Hematopoietic multipotent progenitor cell (in vitro differentiated cells): Measurements from ENCODE around the gene ZNF19. TPM values are rescaled to one million over a fixed set of nuclear protein-coding genes. Genes with fewer than 3 reads are reported as not detected.

ENCODE experiments used
- DNase-seq, 3 donors: peaks; one replicate each; pipeline ENCODE4 v3.0.0-alpha.2; 2011 to 2015; ENCODE audit warnings: low read depth in 2 of 3, low spot score in 2 of 3
- total RNA-seq: library from RNA; depleted of rRNA; stranded (reverse); fragments of >200 nt; gene quantifications from one replicate; pipeline ENCODE4 v1.2.3, GENCODE V29; 2012

The ZNF19 gene
- total RNA-seq, 1 donor = 3.5 TPM

DNA sequence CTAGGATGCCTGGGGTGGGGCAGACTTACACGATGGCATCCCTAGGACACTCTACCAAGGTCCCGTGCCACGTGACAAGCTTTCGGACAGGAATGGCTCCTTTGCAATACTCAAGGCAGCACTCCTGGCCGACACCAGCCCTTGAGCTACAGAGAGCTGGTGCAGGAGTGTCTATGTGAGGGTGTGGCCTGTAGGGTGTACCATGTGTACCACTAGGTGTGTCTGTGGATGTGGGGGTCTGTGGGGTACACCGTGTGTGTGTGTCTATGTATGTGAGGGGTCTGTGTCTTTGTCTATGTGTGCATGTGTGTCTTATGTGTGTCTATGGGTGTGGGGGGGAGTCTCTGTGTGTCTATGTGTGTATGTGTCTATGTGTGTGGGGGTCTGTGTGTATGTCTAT is 45.4 kb downstream of the ZNF19 start:
- DNase-seq = no peak

DNA sequence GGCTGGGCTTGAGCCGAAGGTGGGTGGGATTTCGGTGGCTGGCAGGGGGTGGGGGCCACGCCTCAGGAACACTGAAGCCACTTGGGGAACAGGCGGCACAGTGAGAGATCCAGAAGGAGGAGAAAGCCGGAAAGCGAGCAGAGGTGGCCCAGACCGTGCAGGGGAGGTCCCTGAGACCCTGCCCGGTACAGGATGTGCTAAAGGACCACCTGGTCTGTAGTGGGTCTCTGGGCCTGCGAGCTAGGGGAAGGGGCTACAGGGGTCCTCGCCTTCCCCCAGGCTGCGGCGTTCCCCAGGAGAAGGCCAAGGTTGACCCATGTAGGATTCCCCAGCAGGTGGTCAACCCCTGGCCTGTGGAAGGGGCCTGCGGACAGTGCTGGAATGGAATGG is 47.1 kb downstream of the ZNF19 start, which contains the start of gene TLE7:
Gene TLE7 (minus strand): TSS at position 4 of the 390 bp plus-strand sequence. CDS start 8,730 bp downstream, outside the sequence.
- no peak for DNase-seq

DNA sequence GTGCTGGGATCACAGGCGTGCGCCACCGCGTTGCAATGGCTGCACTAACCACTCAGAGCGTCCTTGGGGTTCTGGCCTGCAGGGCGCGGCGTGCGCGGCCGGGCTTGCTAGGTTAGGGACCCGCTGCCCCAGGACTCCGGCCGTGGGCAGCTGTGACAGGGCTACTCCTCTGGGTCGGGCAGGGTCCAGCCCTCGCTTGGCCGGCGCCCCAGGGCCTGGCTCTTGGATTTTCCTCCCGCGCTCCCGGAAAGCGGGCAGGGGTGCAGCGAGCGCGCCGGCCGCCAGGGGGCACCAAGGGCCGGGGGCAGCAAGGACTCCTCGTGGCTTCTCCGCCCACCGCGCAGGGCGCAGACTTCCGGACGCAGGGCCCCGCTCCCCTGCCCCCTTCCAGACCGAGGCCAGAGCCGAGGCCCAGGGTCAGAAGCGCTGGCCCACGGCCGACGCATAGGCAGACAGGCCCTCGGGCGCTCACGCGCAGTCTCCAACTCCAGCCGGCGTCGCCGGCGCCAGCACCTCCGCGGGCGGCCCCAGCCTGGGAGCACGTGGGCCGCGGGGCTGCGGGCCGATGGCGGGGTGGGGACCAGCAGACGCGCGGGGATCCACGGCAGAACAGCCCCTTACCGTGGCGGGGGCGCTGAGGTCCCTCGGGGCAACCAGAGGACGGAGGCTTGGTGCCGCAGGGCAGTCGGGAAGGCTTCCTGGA is 47.6 kb downstream of the ZNF19 start:
- DNase-seq = no peak

DNA sequence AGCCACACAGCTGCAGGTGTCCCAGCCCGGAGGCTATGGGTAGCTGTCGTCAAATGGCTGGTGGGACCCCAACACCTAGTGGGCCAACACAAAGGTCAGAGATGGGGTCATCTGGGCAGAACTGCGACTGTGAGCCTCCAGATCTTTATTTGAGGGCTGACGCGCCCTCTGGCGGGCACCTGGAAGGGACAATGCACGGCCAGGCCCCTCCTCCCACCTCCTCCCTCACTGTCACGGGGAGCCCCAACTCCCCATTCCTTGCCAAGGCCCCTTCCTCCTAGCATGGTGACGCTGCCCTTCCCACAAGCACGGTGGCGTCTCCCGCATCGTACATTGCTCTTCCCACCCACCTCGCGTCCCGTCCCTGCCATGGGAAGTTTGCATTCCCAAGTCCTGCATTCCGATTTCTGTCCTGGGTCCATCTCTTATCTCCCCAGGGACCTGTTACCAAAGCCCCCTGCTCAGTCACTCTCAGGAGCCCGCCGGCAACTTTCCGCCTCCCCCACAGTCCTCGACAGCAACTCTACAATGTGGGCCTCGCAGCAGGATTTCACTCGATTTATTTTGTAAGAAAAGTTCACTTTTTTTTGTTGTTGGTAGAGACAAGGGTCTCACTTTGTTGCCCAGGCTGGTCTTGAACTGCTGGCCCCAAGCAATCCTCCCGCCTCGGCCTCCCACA is 48.3 kb downstream of the ZNF19 start:
- DNase-seq = no peak

DNA sequence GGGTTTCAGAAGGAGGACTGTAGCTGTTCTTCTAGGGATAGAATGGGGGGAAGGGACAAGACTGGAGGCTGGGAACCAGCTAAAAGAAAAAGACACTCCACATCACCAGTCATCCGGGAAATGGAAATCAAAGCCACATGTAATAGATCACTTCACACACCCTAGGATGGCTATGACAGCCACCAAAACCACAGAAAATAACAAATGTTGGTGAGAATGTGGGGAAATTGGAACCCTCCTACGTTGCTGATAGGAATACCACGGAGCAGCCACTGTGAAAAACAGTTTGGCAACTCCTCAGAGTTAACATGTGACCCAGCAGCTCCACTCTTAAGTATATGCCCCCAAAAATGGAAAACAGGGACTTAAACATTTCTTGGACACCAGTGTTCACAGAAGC is 49.6 kb downstream of the ZNF19 start:
- DNase-seq = no peak

DNA sequence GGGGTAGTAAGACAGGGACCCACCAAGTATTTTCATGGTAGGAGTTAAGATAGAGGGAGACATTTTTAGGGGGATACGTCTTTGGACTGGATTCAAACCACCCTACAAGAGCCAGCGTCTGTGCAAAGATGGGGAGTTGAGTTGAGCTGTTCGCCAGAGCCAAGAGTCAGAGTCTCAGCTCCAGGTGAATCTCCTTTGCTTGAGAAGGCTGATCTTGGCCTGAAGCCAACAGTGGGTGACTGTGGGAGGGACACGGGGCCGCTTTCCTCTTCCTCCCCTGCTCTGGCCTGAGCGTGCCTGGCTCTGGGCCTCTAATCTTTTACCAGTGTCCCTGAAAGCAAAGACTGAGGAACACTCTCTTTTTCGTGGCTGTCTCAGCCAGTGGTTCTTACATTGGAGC is 52.7 kb downstream of the ZNF19 start:
- DNase-seq = no peak

DNA sequence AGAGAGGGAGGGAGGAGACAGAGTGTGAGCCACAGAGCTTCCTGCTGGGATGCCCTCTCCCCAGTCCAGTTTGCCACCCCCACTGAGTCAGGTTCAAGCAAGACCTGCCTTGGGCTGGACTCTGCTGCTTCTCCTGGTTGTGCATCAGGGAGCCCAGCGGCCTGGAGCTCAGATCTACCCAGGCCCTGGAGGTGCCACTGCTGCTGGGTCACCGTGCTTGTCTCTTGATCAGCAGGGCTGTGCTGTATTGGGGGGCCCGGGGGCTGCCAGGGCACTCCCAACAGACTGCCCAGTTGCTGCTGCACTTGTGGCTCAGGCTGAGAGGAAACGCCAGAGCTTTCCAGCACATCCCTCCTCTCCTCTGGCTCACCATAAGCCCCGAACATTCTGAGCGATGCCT is 56.2 kb downstream of the ZNF19 start:
- DNase-seq = no peak

DNA sequence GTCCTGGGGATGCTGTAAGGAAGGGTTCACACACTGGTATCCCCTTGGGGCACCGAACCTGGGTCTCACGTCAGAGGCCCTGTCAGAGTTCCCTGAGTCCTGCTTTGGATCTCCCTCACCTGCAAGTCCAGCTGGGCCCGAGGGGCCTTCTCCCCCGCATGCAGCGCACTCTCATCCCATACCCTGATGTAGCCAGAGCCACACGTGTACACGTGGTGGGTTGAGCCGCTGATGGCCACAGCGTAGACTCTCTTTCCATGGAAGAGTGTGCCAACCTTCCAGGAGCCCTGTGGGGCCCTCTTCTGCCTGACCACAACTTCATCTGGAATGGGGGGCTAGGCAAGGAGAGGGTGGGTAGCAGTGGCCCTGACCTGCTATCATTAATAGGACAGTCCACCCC is 57.1 kb downstream of the ZNF19 start:
- no peak for DNase-seq

DNA sequence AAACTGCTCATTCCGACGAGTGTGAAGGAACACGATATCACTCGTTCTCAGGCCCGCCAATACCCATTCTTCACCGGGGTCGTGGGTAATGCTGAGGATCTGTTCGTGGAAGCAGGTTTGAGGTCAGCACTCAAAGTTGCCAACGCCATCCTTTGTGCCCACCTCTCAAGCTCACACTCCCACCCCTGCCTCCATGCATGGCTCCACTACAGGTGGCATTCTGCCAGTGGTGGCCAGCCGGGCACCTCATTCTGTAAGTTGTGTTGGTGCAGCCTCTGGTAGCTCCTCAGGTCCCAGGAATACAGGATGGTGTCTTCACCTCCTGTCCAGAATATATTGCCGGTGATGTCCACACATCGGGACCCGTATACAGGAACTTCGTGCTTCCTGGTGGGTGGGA is 57.9 kb downstream of the ZNF19 start:
- DNase-seq = no peak

DNA sequence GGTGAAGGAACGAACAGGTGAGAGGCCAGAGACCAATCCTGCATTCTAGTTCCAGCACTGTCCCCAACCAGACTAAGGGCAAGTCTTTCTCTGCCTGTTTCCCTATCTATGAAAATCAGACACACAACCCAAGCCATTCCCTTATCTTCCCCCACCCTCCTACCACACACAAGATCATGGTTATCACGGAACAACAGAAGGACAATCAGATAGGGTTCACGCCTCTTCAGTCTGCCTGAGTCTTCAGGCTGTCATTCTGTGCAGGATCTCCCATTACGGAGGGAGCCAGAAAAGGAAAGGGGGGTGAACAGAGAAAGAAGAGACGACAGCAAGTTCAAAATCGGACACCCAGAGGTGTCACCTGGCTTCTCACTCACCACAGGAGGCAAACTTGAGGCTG is 58.4 kb downstream of the ZNF19 start:
- DNase-seq = no peak

DNA sequence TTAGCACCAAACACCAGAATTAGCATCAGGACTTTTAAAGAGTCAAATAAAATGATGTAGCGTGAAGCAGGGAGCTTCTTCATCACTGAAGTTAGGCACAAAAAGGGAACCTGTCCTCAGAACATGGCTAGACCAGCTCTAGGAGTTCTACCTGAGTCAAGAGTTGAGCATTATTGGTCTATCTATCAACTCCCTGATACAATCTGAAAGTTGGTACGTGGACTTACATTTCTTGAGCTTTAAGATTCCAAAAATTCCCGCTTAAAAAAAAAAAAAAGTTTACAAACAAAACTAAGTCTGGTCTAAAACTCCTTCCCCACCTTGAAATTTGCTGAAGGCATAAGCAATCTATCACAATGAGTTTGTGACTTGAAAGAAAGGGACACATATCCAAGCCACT is 59.5 kb downstream of the ZNF19 start:
- no peak for DNase-seq

DNA sequence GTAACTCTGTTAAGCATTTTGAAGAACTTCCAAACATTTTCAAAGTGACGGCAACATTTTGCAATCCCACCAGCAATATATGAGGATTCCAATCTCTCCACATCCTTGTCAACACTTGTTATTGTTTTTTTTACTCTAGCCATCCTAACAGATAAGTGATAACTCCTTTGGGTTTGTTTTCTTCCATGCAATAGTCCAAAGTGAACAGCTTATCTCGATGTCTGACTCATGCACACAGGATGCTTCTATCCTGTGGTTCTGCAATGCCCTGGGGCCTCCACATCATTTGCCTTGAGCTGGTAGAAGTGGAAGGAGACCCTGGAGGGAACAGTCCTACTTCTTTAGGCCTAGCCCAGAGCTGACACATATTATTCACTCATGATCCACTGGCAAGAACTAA is 60.2 kb downstream of the ZNF19 start:
- no peak for DNase-seq

DNA sequence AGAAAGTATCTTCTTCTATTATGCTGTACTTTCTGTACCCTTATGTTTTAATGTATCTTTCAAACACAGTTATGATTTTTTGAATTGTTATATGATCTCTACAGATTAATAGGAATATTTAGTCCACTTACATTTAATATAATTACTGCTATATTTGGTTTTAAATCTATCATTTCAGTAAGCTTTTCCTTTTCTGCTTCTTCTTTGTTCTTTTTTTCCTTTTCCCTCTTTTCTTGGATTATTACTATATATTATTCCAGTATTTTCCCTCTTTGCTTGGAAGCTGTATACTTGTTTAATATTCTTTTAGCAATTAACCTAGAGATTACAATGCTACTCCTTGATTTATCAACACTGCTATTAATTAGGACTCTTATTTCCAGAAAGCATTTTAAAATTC is 60.7 kb downstream of the ZNF19 start:
- no peak for DNase-seq

DNA sequence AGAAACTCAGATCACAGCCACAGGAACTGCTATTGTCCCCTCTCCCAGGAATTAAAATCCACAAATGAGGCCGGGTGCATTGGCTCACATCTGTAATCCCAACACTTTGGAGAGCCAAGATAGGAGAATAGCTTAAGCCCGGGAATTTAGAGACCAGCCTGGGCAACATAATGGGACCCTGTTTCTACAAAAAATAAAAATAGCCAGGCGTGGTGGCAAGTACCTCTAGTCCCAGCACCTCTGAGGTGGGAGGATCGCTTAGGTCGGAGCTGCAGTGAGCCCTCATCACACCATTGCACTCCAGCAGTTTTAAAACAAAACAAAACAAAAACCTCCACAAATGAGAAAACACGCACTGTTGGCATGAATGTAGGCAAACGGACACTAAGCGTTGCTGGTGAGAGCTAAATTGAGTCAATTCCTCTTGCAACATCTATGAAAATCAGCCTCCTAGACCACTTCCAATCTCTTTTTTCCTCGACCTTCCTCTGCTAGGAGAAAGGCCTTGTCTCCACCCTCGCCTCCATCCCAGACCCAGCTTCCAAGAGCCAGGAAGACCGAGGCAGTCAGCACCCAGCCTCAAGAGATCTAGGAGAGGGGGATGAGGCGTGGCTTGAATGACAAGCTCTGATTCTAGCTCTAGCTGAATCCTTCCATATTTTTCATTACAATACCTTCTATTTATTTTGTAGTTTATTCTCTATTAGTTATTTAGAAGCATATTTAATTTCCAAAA is 62.1 kb downstream of the ZNF19 start:
- DNase-seq = no peak

DNA sequence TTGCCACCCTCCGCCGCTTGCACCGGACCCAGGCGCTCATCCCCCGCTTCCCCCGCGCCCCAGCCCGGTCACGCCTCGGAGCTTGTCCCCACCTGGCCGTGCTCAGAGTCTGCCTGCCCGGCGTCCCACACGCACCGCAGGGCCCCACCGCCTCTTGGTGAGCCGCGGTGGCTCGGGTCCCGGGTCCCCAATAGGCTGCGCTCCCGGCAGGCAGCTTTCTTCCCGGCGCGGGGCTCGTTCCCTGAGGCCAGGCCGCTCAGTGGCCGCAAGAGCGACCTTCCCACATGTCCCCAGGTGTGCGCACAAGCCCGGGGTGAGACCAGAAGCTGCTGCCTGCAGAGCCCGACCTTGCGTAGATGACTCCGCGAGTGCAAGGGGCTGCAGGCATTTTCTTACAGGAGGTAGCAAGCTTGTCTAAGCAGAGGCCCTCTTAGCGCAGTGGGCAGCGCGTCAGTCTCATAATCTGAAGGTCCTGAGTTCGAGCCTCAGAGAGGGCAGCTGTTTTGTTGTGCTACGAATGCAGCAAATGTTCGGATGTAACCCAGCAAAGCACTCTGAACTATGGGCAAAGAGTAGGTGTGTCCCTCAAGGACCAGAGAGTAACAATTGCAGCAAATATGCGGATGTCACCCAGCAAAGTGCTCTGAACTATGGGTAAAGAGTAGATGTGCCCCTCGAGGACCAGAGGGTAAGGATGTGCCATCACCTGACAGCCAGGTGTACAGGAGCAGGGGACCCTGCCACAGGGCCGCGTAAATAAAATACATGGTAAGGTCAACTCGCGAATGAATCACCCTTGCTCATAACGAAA is 62.9 kb downstream of the ZNF19 start:
- peak in 2 of 3 donors; percentile 40 to 64 for DNase-seq

DNA sequence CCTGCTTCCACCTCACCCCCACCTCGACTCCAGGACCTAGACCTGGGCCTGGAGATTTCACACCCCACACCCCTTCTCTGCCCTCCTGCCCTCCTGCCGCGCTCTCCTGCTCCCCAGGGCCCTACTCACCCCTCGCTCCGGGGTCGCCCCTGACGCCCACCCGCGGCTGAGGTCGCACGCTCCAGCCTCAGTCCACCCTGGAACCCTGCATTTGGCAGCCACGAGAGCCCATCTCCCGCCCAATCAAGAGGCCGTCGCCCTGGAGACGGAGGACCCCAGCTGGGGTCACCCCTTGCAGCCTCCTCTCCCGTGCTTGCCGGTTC is 63.4 kb downstream of the ZNF19 start:
- no peak for DNase-seq

DNA sequence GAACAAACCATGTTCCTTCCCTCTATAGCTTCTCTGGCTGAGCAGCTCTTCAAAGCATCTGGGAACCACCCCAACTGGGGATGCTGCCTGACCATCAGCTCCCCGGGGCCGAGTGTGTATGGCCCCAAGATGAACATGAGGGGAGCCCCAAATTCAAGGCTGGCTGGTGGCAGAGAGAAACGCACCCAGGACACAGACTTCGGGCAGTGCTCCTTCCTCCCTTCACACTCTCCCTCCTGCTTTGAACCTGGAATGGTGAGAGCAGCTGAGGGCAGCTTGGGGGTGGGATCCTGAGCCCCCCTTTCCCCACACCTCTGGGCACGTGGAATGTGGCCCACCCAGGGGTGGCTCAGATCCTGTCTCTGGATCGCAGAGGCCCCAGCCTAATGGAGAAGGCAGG is 64.5 kb downstream of the ZNF19 start:
- no peak for DNase-seq

DNA sequence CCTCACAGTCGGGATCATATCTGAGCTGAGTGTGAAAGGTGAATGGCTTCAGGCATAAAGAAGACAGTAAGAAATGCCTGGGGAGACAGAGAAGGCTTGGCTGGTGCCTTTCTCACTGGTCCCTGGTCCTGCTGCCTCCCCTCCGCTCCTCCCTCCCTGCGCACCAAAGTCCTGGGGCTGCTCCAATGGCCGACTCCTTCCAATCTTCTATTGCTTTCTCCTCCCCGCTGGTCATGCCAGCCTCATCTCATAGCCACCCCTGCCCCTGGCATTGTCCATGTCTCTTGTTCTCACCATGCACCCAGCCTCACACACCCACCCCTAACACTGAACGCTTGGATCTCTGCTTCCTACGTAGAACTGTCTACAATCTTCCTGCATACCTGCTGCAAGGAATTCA is 65.3 kb downstream of the ZNF19 start:
- DNase-seq = no peak
